Mesenchymal stem cell (in vitro differentiated cells and primary cell): ENCODE data around the gene DHH.
"Not testable (repeated sequence)": the region's sequence is repeated elsewhere in the genome, so short reads cannot be mapped to it uniquely, and the experiment has no call there.

ENCODE experiments used
- DNase-seq: peaks from one replicate; pipeline ENCODE4 v3.0.0-alpha.2; 2013
- H2AFZ ChIP-seq: one replicate; pipeline ENCODE4 v1.6.1; 2013; ENCODE audit warnings: low read depth, mild to moderate bottlenecking, control low read depth, inconsistent platforms, low read length, moderate library complexity
- H2AK5ac ChIP-seq: 2 replicates; pipeline ENCODE4 v1.6.1; 2013; ENCODE audit warnings: low read length, moderate library complexity, mild to moderate bottlenecking, inconsistent platforms; ENCODE audit not compliant: severe bottlenecking
- H2BK120ac ChIP-seq: one replicate; pipeline ENCODE4 v1.6.1; 2013; ENCODE audit warnings: low read depth, mild to moderate bottlenecking, inconsistent platforms, low read length, moderate library complexity
- H2BK12ac ChIP-seq, 2 experiments: one replicate each; pipeline ENCODE4 v1.6.1; 2013; ENCODE audit warnings: inconsistent platforms in 2 of 2, low read length in 2 of 2, mild to moderate bottlenecking in 2 of 2, moderate library complexity in 2 of 2, control low read depth in 1 of 2
- H2BK15ac ChIP-seq: one replicate; pipeline ENCODE4 v1.6.1; 2013; ENCODE audit warnings: mild to moderate bottlenecking, low read depth, inconsistent platforms; ENCODE audit not compliant: poor library complexity, severe bottlenecking
- H2BK5ac ChIP-seq: 2 replicates; pipeline ENCODE4 v1.6.1; 2013; ENCODE audit warnings: low read depth, mild to moderate bottlenecking, low read length, control low read depth, inconsistent platforms; ENCODE audit not compliant: poor library complexity, severe bottlenecking
- H3K14ac ChIP-seq, 2 experiments: one replicate each; pipeline ENCODE4 v1.6.1; 2013; ENCODE audit warnings: inconsistent platforms in 2 of 2, low read length in 2 of 2, control low read depth in 1 of 2, mild to moderate bottlenecking in 1 of 2, moderate library complexity in 1 of 2
- H3K18ac ChIP-seq, 2 experiments: one replicate each; pipeline ENCODE4 v1.6.1; 2013; ENCODE audit warnings: inconsistent platforms in 2 of 2, low read length in 2 of 2, control low read depth in 1 of 2, low read depth in 1 of 2, mild to moderate bottlenecking in 1 of 2
- H3K23ac ChIP-seq, 2 experiments: one replicate each; pipeline ENCODE4 v1.6.1; 2013; ENCODE audit warnings: inconsistent platforms in 2 of 2, low read length in 2 of 2, mild to moderate bottlenecking in 2 of 2, moderate library complexity in 2 of 2, control low read depth in 1 of 2
- H3K27ac ChIP-seq: 2 replicates; pipeline ENCODE4 v1.5.1; 2013; ENCODE audit warnings: mild to moderate bottlenecking, moderate library complexity, low read length, control low read depth, inconsistent platforms; ENCODE audit not compliant: poor library complexity, severe bottlenecking
- H3K27me3 ChIP-seq, 2 experiments: 2 replicates each; pipeline versions ENCODE4 v1.6.1 to v1.7.0; 2013; ENCODE audit warnings: low read length in 2 of 2, mild to moderate bottlenecking in 2 of 2, moderate library complexity in 2 of 2, control low read depth in 1 of 2, inconsistent platforms in 1 of 2; ENCODE audit not compliant: control insufficient read depth in 1 of 2, insufficient read depth in 1 of 2
- H3K36me3 ChIP-seq, 2 experiments: 2 replicates each; pipeline versions ENCODE4 v1.6.1 to v1.7.0; 2013; ENCODE audit warnings: low read length in 2 of 2, control low read depth in 1 of 2, inconsistent platforms in 1 of 2, low read depth in 1 of 2, mild to moderate bottlenecking in 1 of 2; ENCODE audit not compliant: insufficient read depth in 2 of 2, control insufficient read depth in 1 of 2
- H3K4ac ChIP-seq, 2 experiments: one replicate each; pipeline ENCODE4 v1.6.1; 2013; ENCODE audit warnings: inconsistent platforms in 2 of 2, low read length in 2 of 2, mild to moderate bottlenecking in 2 of 2, moderate library complexity in 2 of 2, control low read depth in 1 of 2, low read depth in 1 of 2
- H3K4me1 ChIP-seq: 2 replicates; pipeline ENCODE4 v1.6.1; 2013; ENCODE audit warnings: low read depth, low read length, control low read depth; ENCODE audit not compliant: control insufficient read depth, insufficient read depth
- H3K4me2 ChIP-seq: 2 replicates; pipeline ENCODE4 v1.6.1; 2013; ENCODE audit warnings: low read length, mild to moderate bottlenecking, inconsistent platforms; ENCODE audit not compliant: poor library complexity, severe bottlenecking
- H3K4me3 ChIP-seq, 2 experiments: 2 replicates each; pipeline versions ENCODE4 v1.5.1 to v1.7.0; 2013; ENCODE audit warnings: low read length in 2 of 2, mild to moderate bottlenecking in 2 of 2, control low read depth in 1 of 2, low read depth in 1 of 2; ENCODE audit not compliant: insufficient read depth in 1 of 2
- H3K79me1 ChIP-seq: replicated peaks from 2 replicates; pipeline ENCODE4 v1.6.1; 2013; ENCODE audit warnings: mild to moderate bottlenecking, control low read depth, low read length, inconsistent platforms; ENCODE audit not compliant: poor library complexity, severe bottlenecking
- H3K9ac ChIP-seq: 2 replicates; pipeline ENCODE4 v1.7.0; 2013; ENCODE audit warnings: mild to moderate bottlenecking, low read length, moderate library complexity
- H3K9me3 ChIP-seq: 2 replicates; pipeline ENCODE4 v1.7.0; 2013; ENCODE audit warnings: mild to moderate bottlenecking, low read length; ENCODE audit not compliant: control insufficient read depth
- H4K8ac ChIP-seq: one replicate; pipeline ENCODE4 v1.6.1; 2013; ENCODE audit warnings: inconsistent platforms, mild to moderate bottlenecking, low read length, moderate library complexity
- H4K91ac ChIP-seq: one replicate; pipeline ENCODE4 v1.6.1; 2013; ENCODE audit warnings: mild to moderate bottlenecking, low read length, inconsistent platforms
- WGBS: methylation state at CpG from one replicate; pipeline ENCODE4 v1.1.7; 2013; ENCODE audit warnings: mixed read lengths; 5-methylcytosine and 5-hydroxymethylcytosine counted together

The DHH gene

DNA sequence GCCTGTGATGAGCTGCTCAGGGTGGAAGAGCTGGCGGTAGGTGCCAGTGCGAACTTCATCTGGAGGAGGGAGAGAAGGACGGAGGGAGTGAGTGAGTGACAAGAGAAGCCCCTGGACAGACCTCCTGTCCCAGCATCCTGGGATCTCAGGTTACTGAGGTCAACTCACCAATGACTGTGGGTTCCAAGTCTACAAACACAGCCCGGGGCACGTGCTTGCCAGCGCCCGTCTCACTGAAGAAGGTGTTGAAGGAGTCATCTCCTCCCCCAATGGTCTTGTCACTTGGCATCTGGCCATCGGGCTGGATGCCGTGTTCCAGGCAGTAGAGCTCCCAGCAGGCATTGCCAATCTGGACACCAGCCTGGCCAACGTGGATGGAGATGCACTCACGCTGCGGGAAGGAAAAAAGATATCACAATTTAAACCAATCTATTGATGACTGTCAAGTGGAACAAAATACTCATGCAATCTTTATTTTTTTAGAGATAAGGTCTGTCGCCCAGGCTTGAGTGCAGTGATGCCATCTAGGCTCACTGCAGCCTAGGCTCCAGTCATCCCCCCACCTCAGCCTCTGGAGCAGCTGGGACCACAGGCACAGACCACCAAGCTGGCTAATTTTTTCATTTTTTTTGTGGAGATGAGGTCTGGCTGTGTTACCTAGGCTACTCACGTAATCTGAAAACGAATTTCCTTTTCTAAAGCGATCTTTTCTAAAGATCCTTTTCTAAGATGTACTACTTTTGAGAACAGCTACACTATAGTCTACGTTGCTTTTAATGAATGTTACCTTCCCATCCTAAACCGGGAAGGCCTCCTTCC, 34.9 kb upstream of the DHH start:
- peak overlapping the region; percentile 69 for H4K8ac ChIP-seq
- no peak overlapping the region for H3K14ac ChIP-seq
- H3K27ac ChIP-seq: peak overlapping the region; percentile 97
- no peak overlapping the region for H2BK5ac ChIP-seq
- peak overlapping the region; percentile 34 for H2BK120ac ChIP-seq
- H3K18ac ChIP-seq: peak overlapping the region in 1 of 2 experiments; percentile 64
- H3K4ac ChIP-seq: no peak overlapping the region
- peak overlapping the region; percentile 84 to 89 for H3K4me3 ChIP-seq
- no peaks in the 10 kb centered on the region for H3K27me3 ChIP-seq
- peak overlapping the region; percentile 87 for H3K4me2 ChIP-seq
- H2BK15ac ChIP-seq: no peak overlapping the region
- no peak for DNase-seq
- H2AK5ac ChIP-seq: no peak overlapping the region
- WGBS: 68% methylated on average over 15 of the region's 18 CpGs
- H4K91ac ChIP-seq: no peak overlapping the region
- no peak overlapping the region for H3K23ac ChIP-seq
- H3K9ac ChIP-seq: peak overlapping the region; percentile 95
- H2BK12ac ChIP-seq: no peak overlapping the region
- no peak overlapping the region for H2AFZ ChIP-seq
- H3K9me3 ChIP-seq: no peaks in the 10 kb centered on the region
- peaks cover 13 to 29% of the 10 kb centered on the region in 2 experiments for H3K36me3 ChIP-seq
- H3K79me1 ChIP-seq: peaks cover 5% of the 10 kb centered on the region
- H3K4me1 ChIP-seq: peaks cover 6% of the 10 kb centered on the region

DNA sequence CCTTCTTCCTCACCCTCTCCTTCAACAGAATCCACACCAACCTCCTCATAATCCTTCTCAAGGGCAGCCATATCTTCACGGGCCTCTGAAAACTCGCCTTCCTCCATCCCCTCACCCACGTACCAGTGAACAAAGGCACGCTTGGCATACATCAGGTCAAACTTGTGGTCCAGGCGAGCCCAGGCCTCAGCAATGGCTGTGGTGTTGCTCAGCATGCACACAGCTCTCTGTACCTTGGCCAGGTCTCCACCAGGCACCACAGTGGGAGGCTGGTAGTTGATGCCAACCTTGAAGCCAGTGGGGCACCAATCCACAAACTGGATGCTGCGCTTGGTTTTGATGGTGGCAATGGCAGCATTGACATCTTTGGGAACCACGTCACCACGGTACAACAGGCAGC, 33.4 kb upstream of the DHH start:
- not testable (repeated sequence) for H3K23ac ChIP-seq, H3K4ac ChIP-seq, H3K9me3 ChIP-seq, H3K18ac ChIP-seq, H2AFZ ChIP-seq, H2BK5ac ChIP-seq, H2BK120ac ChIP-seq, DNase-seq, H3K79me1 ChIP-seq, H3K4me3 ChIP-seq, H3K4me2 ChIP-seq, H4K91ac ChIP-seq, H3K4me1 ChIP-seq, H4K8ac ChIP-seq, H2BK12ac ChIP-seq, H3K27me3 ChIP-seq, H2BK15ac ChIP-seq, H2AK5ac ChIP-seq, H3K14ac ChIP-seq, H3K27ac ChIP-seq
- WGBS: 100% methylated on average over 1 of the region's 8 CpGs
- Histone ChIP-seq H3K36me3 (peaks cover 13 to 29% of the 10 kb centered on the region in 2 experiments), H3K9ac (peak overlapping the region; percentile 2)

DNA sequence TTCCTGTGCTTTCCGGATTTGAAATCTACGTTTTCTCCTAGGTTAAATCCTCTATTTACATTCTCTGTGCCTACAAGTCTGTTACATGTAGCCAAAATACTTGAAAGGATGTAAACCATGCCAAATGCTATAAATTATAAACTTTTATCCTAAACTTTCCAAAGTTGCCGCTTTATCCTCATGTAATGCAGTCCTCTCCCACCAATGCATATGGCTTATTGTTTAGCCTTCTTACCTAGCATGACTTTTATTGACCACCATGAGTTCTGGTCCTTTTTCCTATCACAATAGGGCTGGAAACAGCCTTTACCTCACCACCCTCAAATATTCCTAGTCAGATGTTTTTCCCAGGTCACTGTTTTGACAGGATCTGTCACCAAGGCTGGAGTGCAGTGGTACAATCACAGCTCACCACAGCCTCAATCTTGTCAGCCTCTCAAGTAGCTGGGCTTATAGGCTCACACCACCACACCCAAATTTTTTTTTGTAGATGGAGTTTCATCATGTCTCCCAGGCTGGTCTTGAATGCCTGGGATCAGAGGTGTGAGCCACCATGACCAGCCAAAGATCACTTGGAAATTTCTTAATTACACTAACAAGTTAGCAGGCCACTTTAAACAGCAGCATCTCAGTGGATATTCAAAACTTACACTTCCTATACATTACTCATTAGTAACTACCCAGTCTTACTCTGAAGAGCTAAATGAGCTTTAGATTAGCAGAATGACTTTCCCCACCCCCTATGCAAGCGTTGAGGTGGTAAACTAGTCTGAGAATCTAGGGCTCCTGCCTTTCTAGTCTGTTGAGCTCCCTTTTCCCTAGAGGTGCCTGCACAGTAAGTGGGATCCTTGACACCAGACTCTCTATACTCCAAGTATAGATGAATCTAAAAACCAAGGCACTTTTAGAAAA, 32.5 kb upstream of the DHH start:
- Histone ChIP-seq H2AK5ac (no peak overlapping the region), H3K4me2 (no peak overlapping the region), H3K14ac (no peak overlapping the region), H4K91ac (no peak overlapping the region), H3K27ac (peak overlapping the region; percentile 10), H4K8ac (no peak overlapping the region), H3K4me1 (peaks cover 6% of the 10 kb centered on the region), H3K9me3 (no peaks in the 10 kb centered on the region), H3K36me3 (peaks cover 13 to 29% of the 10 kb centered on the region in 2 experiments), H3K4ac (no peak overlapping the region), H2BK15ac (no peak overlapping the region), H2AFZ (no peak overlapping the region), H3K18ac (no peak overlapping the region), H3K27me3 (no peaks in the 10 kb centered on the region), H2BK5ac (no peak overlapping the region), H2BK120ac (no peak overlapping the region), H3K23ac (no peak overlapping the region), H2BK12ac (no peak overlapping the region), H3K79me1 (peaks cover 3% of the 10 kb centered on the region), H3K9ac (peak overlapping the region; percentile 2), H3K4me3 (no peak overlapping the region)
- WGBS: 82% methylated on average over 4 of the region's 4 CpGs
- no peak for DNase-seq
